SU-DHL-6 (cell line): ENCODE results near the gene ZNHIT2.

Source experiments
- H2AFZ ChIP-seq: fragments of 200-600 bp; sonication (generic); 2 replicates; pipeline ENCODE4 v1.6.1; 2014; ENCODE audit warnings: low read depth, mild to moderate bottlenecking, moderate library complexity, mixed read lengths, antibody characterized with exemption, low read length; ENCODE audit not compliant: severe bottlenecking
- H3F3A ChIP-seq: fragments of 200-600 bp; shearing (Covaris generic); 2 replicates; pipeline ENCODE4 v1.6.0; 2016; ENCODE audit warnings: antibody characterized with exemption, mild to moderate bottlenecking; ENCODE audit not compliant: insufficient read depth
- H3K27ac ChIP-seq: fragments of 200-600 bp; sonication (generic); 2 replicates; pipeline ENCODE4 v1.5.1; 2016; ENCODE audit warnings: low read depth, mild to moderate bottlenecking, low read length, moderate library complexity, mixed read lengths
- H3K27me3 ChIP-seq: fragments of 200-600 bp; sonication (generic), shearing (Covaris generic); 2 replicates; pipeline ENCODE4 v1.6.0; 2014; ENCODE audit warnings: mild to moderate bottlenecking, low read length
- H3K36me3 ChIP-seq: fragments of 200-600 bp; sonication (generic); 2 replicates; pipeline ENCODE4 v1.6.1; 2014; ENCODE audit warnings: mild to moderate bottlenecking, low read length, mixed read lengths
- H3K4me2 ChIP-seq: fragments of 300-600, 200-600 bp; shearing (Covaris generic), sonication (generic); 2 replicates; pipeline ENCODE4 v1.6.0; 2014; ENCODE audit warnings: low read length, low read depth, mild to moderate bottlenecking; ENCODE audit not compliant: poor library complexity, severe bottlenecking
- H3K4me3 ChIP-seq: fragments of 200-600 bp; sonication (generic); 2 replicates; pipeline ENCODE4 v1.5.1; 2014; ENCODE audit warnings: antibody characterized with exemption, low read length, mild to moderate bottlenecking, mixed read lengths; ENCODE audit not compliant: insufficient read depth, poor library complexity, severe bottlenecking
- H3K79me2 ChIP-seq: fragments of 200-600 bp; sonication (generic); 2 replicates; pipeline ENCODE4 v1.6.1; 2014; ENCODE audit warnings: mild to moderate bottlenecking, low read length, moderate library complexity; ENCODE audit not compliant: insufficient read depth
- H3K9ac ChIP-seq: fragments of 200-600 bp; sonication (generic); 2 replicates; pipeline ENCODE4 v1.7.0; 2014; ENCODE audit warnings: mild to moderate bottlenecking, low read length
- H3K9me2 ChIP-seq: fragments of 200-600 bp; sonication (generic); replicated peaks from 2 replicates; pipeline ENCODE4 v1.6.1; 2014; ENCODE audit warnings: low read length; ENCODE audit not compliant: insufficient read depth
- H3K9me3 ChIP-seq: fragments of 200-600 bp; sonication (generic); 2 replicates; pipeline ENCODE4 v1.6.1; 2014; ENCODE audit warnings: low read length, mixed read lengths; ENCODE audit not compliant: insufficient read depth
- H4K20me1 ChIP-seq: fragments of 200-600 bp; sonication (generic); 2 replicates; pipeline ENCODE4 v1.6.1; 2014; ENCODE audit warnings: low read depth, mild to moderate bottlenecking, antibody characterized with exemption, low read length, moderate library complexity, mixed read lengths
- CTCF ChIP-seq: fragments of 200-600 bp; sonication (generic); IDR thresholded peaks from one replicate; pipeline ENCODE4 v1.5.1; 2017; ENCODE audit warnings: antibody characterized with exemption, mild to moderate bottlenecking, low read length, moderate library complexity; ENCODE audit not compliant: insufficient read depth, poor library complexity, severe bottlenecking
- EZH2phosphoT487 ChIP-seq: fragments of 200-600 bp; sonication (generic), shearing (Covaris generic); conservative IDR thresholded peaks from 2 replicates; pipeline ENCODE4 v1.6.1; 2018; ENCODE audit warnings: mild to moderate bottlenecking, antibody characterized with exemption, low read length, moderate library complexity, mixed read lengths

The ZNHIT2 gene

GRCh38 chr11:65096926-65097325 is 20.6 kb downstream of the ZNHIT2 start:
- TF ChIP-seq CTCF (no peak), EZH2phosphoT487 (no peak)
- no peaks in the 10 kb centered on the region for H3K27me3 ChIP-seq
- no peaks in the 10 kb centered on the region for H3K9me2 ChIP-seq
- no peaks in the 10 kb centered on the region for H3K9me3 ChIP-seq
- H2AFZ ChIP-seq: no peak overlapping the region
- peaks cover 6% of the 10 kb centered on the region; the same call in 1 of the 2 replicates for H3K36me3 ChIP-seq
- H3K27ac ChIP-seq: no peak overlapping the region; the same call in 1 of the 2 replicates
- H3K4me3 ChIP-seq: peak overlapping the region; percentile 82
- peaks cover 7% of the 10 kb centered on the region for H3F3A ChIP-seq
- no peaks in the 10 kb centered on the region for H4K20me1 ChIP-seq
- peak overlapping the region; percentile 76 for H3K4me2 ChIP-seq
- peaks cover 33% of the 10 kb centered on the region for H3K79me2 ChIP-seq
- H3K9ac ChIP-seq: peak overlapping the region; percentile 77

- Histone ChIP-seq H3K9me3 (no peaks in the 10 kb centered on the region), H3K4me3 (peak within 1 kb of the TSS; percentile 82), H4K20me1 (no peaks in the 10 kb centered on the region), H3K9ac (peak within 1 kb of the TSS; percentile 77), H3K27me3 (no peaks in the 10 kb centered on the region), H3K79me2 (peaks cover 33% of the 10 kb centered on the region), H3F3A (peaks cover 9% of the 10 kb centered on the region), H3K4me2 (peak within 1 kb of the TSS; percentile 76), H3K9me2 (no peaks in the 10 kb centered on the region), H2AFZ (peak within 1 kb of the TSS; percentile 89), H3K27ac (peak within 1 kb of the TSS; percentile 53), H3K36me3 (peaks cover 6% of the 10 kb centered on the region; the same call in 1 of the 2 replicates)
- TF ChIP-seq EZH2phosphoT487 (no peak), CTCF (no peak)
Measured at GRCh38 chr11:65095974-65096806, 21.3 kb downstream of the ZNHIT2 start, which contains the start of gene VPS51. VPS51 (plus strand) TSS chr11:65096214; CDS start chr11:65096251, 37 bp downstream.

GRCh38 chr11:65095427-65095826 is 22.1 kb downstream of the ZNHIT2 start:
- no peaks in the 10 kb centered on the region for H4K20me1 ChIP-seq
- no peaks in the 10 kb centered on the region for H3K9me3 ChIP-seq
- peak overlapping the region; percentile 77 for H3K9ac ChIP-seq
- H3K4me2 ChIP-seq: peak overlapping the region; percentile 76
- TF ChIP-seq CTCF: no peak
- no peak for TF ChIP-seq EZH2phosphoT487
- H3K36me3 ChIP-seq: peaks cover 6% of the 10 kb centered on the region; the same call in 1 of the 2 replicates
- H3F3A ChIP-seq: peaks cover 9% of the 10 kb centered on the region
- peak overlapping the region; percentile 82 for H3K4me3 ChIP-seq
- no peaks in the 10 kb centered on the region for H3K9me2 ChIP-seq
- H3K27ac ChIP-seq: no peak overlapping the region
- H3K27me3 ChIP-seq: no peaks in the 10 kb centered on the region
- H3K79me2 ChIP-seq: peaks cover 33% of the 10 kb centered on the region
- H2AFZ ChIP-seq: peak overlapping the region; percentile 89
